Upper lobe of left lung (tissue), 4 donors: ENCODE measurements around the gene RPS27.
"Not testable (repeated sequence)": the region's sequence is repeated elsewhere in the genome, so short reads cannot be mapped to it uniquely, and the experiment has no call there.

Source experiments
- EP300 ChIP-seq, 4 donors: sonication (generic); formaldehyde crosslinking; IDR thresholded peaks; one replicate each; pipeline ENCODE4 v1.5.1; 2017; ENCODE audit warnings: antibody characterized with exemption in 4 of 4, control low read depth in 2 of 4
- POLR2A ChIP-seq, 4 donors: fragments of 450-650 bp; IDR thresholded peaks; one replicate each; pipeline ENCODE4 v1.5.1; 2016 to 2017; ENCODE audit warnings: antibody characterized with exemption in 4 of 4, mild to moderate bottlenecking in 2 of 4
- POLR2AphosphoS5 ChIP-seq, 2 donors: sonication (generic); formaldehyde crosslinking; IDR thresholded peaks; one replicate each; pipeline ENCODE4 v1.5.1; 2017; ENCODE audit warnings: antibody characterized with exemption in 2 of 2
- TF ChIP-seq, protein P1 (sequence below), 6 experiments: fragments of 450-650 bp in 4 of 6; fragments of 200-600 bp in 2 of 6; sonication (generic) in 2 of 6; IDR thresholded peaks; one replicate each; pipeline ENCODE4 v1.5.1; 2016 to 2019; ENCODE audit warnings: antibody characterized with exemption in 6 of 6

DNA sequence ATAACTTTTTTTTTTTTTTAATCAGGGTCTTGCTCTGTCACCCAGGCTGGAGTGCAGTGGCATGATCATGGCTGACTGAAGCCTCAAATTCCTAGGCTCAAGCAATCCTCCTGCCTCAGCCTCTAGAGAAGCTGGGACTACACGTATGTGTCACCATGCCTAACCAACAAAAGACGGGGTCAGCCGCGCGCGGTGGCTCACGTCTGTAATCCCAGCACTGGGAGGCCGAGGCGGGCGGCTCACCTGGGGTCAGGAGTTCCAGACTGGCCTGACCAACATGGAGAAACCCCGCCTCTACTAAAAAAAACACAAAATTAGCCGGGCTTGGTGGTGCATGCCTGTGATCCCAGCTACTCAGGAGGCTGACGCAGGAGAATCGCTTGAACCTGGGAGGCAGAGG lies 22.0 kb downstream of the RPS27 start:
- TF ChIP-seq POLR2A, EP300, POLR2AphosphoS5 (IDR thresholded peaks at IDR 0.05): not testable (repeated sequence)
- TF ChIP-seq, protein P1, sequence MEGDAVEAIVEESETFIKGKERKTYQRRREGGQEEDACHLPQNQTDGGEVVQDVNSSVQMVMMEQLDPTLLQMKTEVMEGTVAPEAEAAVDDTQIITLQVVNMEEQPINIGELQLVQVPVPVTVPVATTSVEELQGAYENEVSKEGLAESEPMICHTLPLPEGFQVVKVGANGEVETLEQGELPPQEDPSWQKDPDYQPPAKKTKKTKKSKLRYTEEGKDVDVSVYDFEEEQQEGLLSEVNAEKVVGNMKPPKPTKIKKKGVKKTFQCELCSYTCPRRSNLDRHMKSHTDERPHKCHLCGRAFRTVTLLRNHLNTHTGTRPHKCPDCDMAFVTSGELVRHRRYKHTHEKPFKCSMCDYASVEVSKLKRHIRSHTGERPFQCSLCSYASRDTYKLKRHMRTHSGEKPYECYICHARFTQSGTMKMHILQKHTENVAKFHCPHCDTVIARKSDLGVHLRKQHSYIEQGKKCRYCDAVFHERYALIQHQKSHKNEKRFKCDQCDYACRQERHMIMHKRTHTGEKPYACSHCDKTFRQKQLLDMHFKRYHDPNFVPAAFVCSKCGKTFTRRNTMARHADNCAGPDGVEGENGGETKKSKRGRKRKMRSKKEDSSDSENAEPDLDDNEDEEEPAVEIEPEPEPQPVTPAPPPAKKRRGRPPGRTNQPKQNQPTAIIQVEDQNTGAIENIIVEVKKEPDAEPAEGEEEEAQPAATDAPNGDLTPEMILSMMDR (IDR thresholded peaks at IDR 0.05): not testable (repeated sequence)
